ENCODE measurements around the gene PRPSAP1.

Gene PRPSAP1

DNA sequence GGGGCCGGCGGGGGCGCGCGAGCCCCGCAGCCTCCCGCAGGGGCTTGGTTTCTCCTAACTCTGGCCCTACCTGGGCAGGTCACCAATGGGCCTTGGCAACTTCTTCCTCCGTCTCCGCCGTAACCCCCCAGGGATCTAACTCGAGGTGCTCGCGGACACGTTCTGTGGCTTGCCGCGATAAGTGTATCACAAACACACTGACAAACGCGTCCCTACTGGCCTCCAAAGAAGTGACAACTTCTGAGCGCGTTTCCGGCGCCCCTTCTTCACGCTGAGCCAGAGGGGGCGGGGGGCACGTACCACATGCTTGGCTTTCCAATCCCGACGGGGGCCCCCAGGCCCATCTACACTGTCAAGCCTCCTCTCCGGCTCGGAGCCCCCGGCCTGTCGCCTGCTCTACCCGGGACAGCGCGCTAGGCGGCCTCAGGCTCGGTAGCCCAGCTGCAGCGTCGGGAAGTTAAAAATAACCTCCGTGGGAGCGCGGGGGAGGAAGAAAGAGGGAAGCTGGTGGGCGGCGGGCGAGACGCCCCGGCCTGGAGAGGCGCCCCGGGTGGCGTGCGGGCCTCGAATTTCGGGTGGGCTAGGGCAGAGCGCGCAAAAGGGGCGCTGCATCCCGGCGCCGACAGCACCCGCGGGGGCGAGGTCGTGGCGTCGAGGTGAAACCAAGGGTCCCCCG, 30.0 kb upstream of the PRPSAP1 start:
- DNase-seq (ENCODE audit: low spot score), result no peak

DNA sequence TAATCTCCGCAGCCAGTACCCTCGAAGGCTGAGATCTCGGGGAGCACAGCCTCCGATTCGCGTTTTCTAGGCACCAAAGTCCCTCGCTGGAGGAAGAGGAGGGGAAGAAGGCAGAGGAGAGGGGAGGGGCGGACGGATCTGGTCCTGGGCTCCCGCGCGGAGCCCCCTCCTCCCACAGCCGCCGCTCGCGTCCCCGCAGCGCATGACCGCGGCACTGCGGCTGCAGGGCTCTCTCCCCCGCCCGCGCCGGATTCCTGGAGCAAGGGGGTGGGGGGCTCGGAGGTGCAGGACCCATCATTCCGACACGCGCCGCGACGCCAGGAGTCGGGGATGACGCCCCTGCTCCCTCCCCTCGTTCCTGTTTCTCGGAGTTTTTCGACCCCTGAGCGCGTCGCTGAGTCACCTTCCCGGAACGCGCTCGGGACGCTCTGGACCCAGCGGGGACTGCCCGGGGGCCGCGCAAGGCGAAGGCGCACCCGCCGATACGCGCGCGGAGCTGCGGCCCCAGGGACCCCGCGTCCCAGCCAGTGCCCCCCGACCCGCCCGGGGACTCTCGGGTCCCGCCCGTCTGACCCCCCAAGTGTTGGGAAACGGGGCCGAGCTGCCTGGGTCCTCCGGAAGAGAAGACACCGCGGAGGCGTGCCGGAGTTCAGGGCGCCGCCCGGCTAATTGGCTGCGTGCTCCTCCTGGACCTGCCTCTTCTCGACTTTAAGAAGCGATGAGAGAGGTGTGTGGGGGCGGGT, 29.3 kb upstream of the PRPSAP1 start:
- DNase-seq (ENCODE audit: low spot score), result no peak

DNA sequence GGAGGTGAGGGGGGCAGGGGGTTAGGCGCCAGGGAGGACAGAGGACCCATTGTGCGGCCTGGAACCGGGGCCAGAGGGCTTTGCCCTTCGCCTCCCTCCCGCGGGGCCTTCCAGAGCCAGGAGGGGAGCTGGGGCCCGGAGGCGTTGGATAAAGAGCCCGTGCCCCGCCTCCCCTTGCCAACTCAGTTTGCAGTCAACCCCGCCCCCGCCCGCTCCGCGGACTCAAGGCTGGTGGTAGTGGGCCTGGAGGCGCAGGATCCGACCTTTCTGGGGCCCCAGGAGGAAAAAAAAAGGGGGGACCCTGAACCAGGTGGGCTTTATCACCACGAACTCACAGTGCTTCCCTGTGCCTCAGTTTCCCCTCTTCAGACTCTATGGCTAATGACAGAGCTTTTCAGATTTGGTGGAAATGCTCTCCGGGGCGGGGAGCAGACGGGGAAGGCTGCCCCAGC, 28.7 kb upstream of the PRPSAP1 start:
- DNase-seq (ENCODE audit: low spot score), result no peak

DNA sequence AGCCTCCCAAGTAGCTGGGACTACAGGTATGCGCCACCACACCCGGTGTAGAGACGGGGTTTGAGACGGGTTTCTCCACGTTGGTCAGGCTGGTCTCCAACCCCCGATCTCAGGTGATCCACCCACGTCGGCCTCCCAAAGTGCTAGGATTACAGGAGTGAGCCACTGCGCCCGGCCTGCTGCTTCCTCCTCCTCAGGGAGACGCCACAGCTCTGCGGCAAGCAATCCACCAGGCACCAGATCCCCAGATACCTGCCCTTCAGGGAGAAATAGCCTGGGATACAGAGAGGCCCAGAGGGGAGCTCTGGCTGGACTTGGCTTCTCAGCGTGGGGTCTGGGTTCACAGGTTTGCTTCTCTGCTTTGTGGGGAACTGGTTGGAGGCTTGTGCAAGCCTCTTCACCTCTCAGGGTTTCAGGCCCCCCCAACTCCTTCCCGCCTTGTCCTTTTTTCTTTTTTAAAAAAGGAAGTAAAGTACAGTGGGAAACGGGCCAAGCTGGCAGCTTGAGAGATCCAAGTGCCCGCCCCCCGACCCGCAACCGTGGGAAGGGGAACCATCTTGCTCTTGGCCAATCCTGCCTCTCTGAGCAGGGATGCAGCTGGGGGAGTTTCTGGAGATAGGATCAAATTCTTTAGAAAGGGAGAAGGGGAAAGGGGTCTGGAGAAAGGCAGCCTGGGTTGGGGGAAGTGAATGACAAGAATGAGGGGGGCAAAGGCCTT, 28.1 kb upstream of the PRPSAP1 start:
- no peak for DNase-seq (ENCODE audit: low spot score)

DNA sequence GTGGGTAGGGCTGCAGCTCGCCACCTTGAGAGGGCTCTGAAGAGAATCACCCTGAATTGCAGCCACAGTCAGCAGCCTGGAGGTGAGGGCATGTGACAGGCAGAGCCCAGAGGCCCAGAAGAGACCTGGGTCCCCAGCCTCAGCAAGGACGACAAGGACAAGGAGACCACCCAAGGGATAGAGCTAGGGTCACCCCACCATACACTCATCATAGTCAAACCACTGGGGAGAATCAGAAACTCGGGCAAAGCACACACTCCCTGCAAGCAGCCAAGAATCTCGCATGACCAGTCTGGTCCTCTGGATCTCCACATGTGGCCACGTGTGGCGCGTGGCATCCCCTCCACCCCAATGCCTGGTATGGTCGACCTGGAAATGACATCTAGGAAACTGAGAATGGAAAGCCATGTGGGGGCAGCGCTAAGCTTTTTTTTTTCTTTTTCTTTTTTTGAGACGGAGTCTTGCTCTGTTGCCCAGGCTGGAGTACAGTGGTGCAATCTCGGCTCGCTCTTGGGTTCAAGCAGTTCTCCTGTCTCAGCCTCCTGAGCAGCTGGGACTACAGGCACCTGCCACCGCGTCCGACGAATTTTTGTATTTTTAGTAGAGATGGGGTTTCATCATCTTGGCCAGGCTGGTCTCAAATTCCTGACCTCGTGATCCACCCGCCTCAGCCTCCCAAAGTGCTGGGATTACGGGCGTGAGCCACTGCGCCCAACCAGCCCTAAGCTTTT, 26.1 kb upstream of the PRPSAP1 start:
- DNase-seq (ENCODE audit: low spot score), result no peak

DNA sequence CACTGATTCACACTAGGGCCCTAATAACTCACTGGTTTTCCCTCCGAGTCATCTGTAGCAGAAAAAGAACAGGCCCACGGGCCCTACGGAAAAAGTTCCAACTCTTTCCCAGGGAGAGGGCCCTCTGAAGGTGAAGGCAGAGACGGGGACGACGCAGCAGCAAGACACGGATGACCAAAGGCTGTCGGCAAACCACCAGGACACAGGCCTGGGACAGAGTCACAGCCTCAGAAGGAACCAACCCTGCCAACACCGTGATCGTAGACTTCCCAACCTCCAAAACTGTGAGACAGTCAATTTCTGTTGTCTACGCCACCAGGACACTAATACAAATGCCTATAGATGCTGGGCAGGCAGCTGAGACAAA, 25.5 kb upstream of the PRPSAP1 start:
- DNase-seq (ENCODE audit: low spot score), result no peak

DNA sequence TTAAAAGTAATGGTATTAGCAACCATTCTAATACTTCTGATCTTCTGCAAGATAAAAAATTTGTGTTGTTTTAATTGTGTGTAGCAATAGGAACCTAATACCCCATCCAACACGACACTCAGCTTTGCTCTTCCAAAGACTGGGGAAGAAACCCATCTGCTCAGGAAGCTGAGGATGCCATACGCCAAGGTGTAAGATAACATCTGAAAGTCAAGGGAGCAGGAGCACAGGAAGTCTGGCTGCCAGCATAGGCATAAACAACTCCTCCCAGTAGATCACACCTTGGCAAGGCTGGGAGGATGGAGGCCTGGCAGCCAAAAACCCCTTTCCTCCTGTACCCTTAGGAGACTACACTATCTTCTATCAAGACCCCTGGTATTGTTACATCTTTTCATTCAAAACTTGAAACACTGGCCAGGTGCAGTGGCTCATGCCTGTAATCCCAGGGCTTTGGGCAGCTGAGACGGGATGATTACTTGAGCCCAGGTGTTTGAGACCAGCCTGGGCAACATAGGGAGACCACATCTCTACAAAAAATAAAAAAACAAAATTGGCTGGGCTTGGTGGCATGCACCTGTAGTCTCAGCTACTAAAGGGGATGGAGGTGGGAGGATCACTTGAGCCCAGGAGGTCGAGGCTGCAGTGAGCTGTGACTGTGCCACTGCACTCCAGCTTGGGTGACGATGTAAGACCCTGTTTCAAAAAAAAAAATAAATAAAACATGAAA, 25.0 kb upstream of the PRPSAP1 start:
- no peak for DNase-seq (ENCODE audit: low spot score)

DNA sequence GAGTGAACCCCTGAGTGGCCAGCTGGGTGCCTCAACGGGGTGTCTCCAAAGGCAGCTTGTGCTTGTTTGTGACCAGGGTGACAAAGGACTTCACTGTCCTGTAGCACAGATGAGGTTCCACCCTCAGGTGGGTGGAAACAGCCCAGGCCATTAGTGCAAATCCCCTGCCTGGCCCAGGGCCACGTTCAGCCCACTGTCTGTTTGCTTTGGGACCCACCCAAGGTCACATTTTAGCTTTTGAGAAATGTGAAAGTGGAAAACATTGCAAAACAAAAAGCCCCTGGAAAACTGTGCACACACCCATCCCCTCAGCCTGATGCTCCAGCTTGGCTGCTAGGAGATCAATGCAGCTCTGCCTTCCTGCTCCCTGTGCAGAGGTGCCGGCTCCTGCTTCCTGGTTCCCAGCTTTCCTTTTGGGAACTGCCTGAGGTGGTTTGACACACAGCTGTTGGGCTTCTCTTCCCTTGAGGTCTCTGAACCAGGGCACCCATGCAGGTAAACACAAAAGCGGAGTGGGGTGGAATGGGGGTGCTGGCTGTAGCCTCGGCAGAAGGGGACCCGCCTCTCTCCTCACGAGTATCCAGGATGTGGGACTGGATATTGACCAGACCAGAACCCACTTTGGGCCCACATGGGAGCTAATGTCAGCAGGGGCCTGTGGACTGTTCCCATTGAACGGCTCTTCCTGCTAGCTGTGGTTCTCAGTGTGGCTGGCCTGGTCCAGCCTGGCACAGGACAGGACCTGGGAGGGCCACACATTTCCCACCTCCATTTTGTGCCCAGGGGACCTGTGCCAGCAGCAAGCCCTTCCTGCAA, 22.8 kb upstream of the PRPSAP1 start:
- no peak for DNase-seq (ENCODE audit: low spot score)

DNA sequence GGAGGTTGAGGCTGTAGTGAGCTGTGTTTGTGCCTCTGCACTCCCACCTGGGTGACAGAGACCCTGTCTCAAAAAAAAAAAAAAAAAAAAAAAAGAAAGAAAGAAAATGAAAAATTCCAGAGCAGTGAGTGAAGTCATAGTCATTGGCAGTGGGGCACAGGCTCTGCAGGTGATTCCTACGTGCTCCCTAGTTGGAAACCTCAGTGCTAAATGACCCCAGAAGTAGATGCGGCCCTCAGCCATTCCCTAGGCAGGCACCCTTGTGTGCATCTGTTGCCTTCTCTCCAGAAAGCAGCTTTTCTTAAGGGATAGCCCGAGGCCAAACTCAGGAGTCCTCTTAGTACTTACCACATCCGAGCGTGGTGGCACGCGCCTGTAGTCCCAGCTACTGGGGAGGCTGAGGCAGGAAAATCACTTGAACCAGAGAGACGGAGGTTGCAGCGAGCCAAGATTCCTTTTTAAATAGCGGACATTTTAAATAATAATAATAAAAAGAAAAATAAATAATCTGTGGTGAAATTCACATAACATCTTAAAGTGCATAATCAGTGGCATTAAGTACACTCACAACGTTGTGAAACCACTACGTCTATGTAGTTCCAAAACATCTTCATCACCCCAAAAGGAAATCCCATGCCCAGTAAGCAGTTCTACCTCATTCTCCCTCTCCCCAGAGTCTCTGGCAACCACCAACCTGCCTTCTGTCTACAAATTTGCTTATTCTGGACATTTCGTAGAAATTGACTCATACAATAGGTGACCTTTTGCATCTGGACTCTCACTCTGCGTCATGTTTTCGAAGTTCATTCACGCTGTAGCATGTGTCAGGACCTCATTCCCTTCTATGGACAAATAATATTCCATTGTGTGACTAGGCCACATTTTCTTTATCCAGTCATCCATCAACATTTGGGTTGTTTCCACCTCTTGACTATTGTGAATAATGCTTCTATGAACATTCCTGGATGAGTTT, 18.2 kb upstream of the PRPSAP1 start:
- DNase-seq (ENCODE audit: low spot score), result no peak

DNA sequence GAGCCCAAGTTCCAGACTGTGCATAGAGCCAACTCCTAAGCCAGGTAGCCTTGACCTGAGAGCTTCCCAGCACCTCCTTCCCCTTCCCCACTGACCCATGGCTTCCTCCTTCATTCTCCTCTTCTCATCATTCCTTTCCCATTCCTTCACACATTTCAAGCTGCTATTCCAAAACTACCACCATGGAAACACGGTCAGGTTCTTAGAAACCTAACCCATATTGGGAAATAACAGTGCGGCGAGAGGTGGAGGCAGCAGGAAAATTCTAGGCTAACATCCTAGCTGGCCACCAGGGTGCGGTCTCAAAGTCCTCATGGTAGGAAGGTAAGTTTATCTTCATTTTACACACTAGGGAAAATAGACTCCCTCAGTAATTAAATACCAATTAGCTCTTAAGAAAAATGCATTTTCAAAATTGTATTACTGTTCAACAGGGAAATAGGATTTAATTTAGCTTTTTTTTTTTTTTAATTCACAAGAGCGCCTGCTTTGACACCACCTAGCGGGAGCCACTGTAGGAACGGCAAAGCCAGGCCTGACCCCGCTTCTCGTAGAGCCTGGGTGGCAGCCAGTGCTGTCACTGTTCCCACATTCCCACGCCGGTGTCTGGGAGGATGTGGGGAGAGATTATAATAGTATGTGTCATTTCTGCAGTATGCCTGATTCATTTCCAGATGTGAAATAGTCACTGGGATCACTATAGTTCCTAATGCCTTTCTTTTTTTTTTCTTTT, 16.7 kb upstream of the PRPSAP1 start:
- DNase-seq (ENCODE audit: low spot score), result peak; percentile 51

DNA sequence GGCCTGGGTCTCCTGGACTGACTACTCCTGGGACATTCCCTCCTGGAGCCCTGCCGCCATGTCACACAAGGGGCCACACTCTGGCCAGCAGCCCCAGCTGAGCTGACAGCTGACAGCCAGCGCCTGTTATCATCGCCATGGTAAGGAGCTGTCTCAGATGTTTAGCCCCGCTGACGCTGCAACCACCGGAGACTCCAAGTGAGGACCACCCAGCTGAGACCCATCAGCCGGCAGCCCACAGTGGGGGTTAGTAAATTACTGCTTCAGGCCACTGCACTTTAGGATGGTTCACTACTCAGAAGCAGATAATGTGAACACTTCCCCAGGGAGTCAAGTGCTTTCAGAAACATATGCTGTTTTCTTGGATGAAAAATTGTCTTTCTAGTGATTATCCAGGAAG, 16.1 kb upstream of the PRPSAP1 start:
- no peak for DNase-seq (ENCODE audit: low spot score)

DNA sequence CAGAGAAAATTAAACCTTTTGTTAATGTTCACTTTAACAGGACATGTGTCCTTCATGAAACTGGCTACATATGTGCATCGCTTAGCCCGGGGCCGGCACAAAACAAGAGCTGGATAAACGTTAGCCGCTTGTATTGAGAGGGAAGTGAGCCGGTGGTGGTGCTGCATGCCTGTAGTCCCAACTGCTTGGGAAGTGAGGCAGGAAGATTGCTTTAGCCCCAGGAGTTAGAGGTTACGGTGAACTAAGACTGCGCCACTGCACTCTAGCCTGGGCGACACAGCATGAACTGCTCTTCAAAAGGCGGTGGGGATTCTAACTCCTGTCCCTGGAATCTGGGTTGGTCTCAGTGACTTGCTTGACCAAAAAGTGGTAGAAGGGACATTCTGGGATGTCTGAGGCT, 15.7 kb upstream of the PRPSAP1 start:
- DNase-seq (ENCODE audit: low spot score), result no peak

DNA sequence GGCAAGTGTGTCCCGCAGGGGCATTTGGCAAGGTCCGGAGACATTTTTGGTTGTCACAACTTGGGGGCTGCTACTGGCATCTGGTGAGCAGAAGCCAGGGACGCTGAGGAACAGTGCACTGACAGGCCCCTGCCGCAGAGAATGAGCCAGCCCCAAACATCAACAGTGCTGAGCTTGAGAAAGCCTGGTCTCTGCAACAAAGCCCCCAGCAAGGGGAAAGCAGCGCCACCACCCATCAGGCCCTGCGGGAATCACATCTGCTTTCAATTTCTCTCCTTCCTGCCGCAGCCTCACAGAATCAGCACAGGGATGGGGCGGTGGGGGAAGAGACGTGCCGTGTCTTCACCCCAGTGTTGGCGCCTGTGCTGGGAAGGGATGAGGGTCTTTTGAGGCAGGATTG, 14.8 kb upstream of the PRPSAP1 start:
- no peak for DNase-seq (ENCODE audit: low spot score)

DNA sequence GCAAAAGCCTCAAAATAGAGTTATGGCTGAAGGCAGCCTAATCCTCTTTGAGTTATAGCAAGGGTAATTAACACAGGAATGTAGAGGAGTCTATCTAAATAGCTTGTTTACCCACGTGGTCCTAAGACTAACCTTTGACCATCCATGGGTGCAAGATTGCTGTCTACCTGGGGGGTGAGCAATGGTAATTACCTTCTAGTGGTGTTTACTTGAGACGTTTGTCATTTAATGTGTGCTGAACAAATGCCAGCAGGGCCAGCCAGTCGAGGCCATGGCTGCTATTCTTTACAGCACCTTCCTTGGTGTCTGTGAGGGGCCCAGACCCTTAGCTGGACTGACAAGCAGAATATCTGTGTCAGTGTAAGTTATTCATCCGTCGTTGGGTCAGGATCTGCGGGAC, 13.9 kb upstream of the PRPSAP1 start:
- DNase-seq (ENCODE audit: low spot score), result no peak

DNA sequence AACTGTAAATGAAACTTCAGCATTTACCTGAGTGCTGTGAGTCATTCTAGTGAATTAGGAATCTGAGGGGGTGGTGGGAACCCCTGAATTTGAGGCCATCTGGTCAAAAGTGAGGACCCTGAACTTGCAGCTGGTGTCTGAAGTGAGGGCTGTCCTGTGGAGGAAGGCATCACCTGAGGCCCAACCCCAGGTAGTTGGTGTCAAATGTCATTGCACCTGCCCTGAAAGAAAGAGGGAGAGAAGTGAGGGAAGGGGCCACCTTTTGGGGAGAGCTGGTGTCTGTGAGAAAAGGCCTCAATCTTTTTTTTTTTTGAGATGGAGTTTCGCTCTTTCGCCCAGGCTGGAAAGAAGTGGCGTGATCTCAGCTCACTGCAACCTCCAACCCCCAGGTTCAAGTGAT, 12.5 kb upstream of the PRPSAP1 start:
- DNase-seq (ENCODE audit: low spot score), result no peak

DNA sequence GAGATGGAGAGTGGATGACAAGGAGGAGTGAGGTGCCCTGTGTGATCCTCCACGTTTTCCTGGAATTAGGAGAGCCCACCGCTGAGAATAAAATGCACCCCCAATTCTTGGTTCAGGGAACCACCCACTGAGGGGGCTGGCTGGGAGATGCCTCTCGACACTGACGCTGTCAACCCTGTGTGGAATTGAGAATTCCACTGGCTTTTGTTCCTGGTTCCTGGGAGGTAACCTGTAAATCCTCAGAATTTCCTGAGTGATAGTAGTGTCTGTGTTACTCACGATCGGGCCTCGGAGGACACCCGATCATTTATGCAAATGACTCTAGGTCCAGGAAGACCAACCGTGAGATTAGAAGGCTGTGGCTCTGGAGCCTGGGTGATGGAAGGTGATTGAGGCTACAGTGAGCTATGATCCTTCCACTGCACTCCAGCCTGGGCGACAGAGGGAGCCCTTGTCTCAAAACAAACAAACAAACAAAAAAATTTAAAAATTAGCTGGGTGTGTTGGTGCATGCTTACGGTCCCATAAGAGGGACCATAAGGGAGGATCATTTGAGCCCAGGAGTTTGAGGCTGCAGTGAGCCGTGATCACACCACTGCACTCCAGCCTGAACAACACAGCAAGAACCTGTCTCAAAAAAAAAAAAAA, 11.7 kb upstream of the PRPSAP1 start:
- DNase-seq (ENCODE audit: low spot score), result no peak

DNA sequence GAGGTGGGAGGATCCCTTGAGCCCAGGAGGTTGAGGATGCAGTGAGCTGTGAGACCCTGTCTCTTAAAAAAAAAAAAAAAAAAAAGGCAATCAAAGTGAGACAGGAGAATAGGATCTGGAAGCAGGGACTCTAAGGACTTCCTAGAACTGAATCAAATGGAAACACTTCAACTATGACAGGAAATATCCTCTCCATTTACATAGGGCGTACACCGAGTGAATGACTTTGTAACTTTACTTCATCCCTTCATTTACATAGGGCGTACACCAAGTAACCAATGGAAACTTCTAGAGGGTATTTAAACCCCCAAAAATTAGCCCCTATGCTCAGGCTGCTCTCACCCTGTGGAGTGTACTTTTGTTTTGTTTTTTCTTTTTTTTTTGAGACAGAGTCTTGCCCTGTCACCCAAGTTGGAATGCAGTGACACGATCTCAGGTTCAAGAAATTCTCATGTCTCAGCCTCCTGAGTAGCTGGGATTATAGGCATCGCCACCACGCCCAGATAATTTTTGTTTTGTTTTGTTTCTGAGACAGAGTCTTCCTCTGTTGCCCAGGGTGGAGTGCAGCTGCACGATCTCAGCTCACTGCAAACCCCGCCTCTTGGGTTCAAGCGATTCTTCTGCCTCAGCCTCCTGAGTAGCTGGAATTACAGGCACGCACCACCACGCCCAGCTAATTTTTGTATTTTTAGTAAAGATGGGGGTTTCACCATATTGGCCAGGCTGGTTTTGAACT, 9.6 kb upstream of the PRPSAP1 start:
- DNase-seq (ENCODE audit: low spot score), result no peak

DNA sequence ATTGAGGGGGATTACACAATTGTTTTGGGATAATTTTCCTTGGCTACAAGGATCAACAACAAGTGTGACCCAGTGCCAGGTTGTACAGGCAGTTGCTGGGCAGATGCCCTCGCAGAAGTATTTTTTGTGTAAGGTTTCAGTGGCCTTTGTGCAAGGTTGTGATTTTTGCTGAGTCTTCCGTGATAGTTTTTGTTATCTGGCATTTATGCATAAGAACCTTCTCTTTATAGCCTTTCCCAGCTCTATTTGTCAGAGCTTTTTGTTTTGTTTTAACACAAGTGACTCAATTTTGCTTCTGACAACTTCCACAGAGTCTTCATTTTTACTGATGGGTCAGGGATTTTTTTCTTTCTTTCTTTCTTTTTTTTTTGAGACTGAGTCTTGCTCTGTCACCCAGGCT, 6.7 kb upstream of the PRPSAP1 start:
- DNase-seq (ENCODE audit: low spot score), result no peak

Measured in Ammon's horn (tissue), 1 donor.